Measurements from ENCODE around the gene SLC35D2.

GRCh38 chr9:96367943-96368342 lies 15.6 kb downstream of the SLC35D2 start:
- TF ChIP-seq GATA2 (IDR thresholded peaks at IDR 0.05; ENCODE audit: low read depth, low read length) (no peak), GATA3 (IDR thresholded peaks at IDR 0.05; ENCODE audit: low read depth, low read length) (no peak)

Data from SH-SY5Y (cell line).